IPS-15b (cell line): ENCODE results near the gene SV2B.

ENCODE experiments used
- H3K27me3 ChIP-seq: one replicate; pipeline ENCODE4 v1.6.1; 2013; ENCODE audit warnings: low read length; ENCODE audit not compliant: control insufficient read depth, insufficient read depth
- H3K36me3 ChIP-seq: one replicate; pipeline ENCODE4 v1.6.1; 2013; ENCODE audit warnings: low read length; ENCODE audit not compliant: control insufficient read depth, insufficient read depth
- H3K4me1 ChIP-seq: one replicate; pipeline ENCODE4 v1.6.1; 2013; ENCODE audit warnings: mild to moderate bottlenecking, low read length; ENCODE audit not compliant: control insufficient read depth, insufficient read depth
- H3K4me3 ChIP-seq: one replicate; pipeline ENCODE4 v1.5.1; 2013; ENCODE audit warnings: low read depth, low read length
- H3K9ac ChIP-seq: one replicate; pipeline ENCODE4 v1.6.1; 2013; ENCODE audit warnings: low read depth, mild to moderate bottlenecking, low read length
- H3K9me3 ChIP-seq: one replicate; pipeline ENCODE4 v1.6.1; 2013; ENCODE audit warnings: mild to moderate bottlenecking, low read length; ENCODE audit not compliant: control insufficient read depth, insufficient read depth

Gene SV2B

GRCh38 chr15:91225741-91226140 is 125.7 kb downstream of the SV2B start:
- Histone ChIP-seq H3K36me3 (no peaks in the 10 kb centered on the region), H3K9me3 (no peaks in the 10 kb centered on the region), H3K9ac (no peak overlapping the region), H3K4me3 (no peak overlapping the region), H3K27me3 (no peaks in the 10 kb centered on the region), H3K4me1 (peaks cover 2% of the 10 kb centered on the region)

GRCh38 chr15:91227117-91227516 is 127.1 kb downstream of the SV2B start:
- Histone ChIP-seq H3K4me1 (peaks cover 2% of the 10 kb centered on the region), H3K9me3 (no peaks in the 10 kb centered on the region), H3K9ac (no peak overlapping the region), H3K4me3 (no peak overlapping the region), H3K27me3 (no peaks in the 10 kb centered on the region), H3K36me3 (no peaks in the 10 kb centered on the region)

- Histone ChIP-seq H3K9me3 (no peaks in the 10 kb centered on the region), H3K4me1 (peaks cover 2% of the 10 kb centered on the region), H3K9ac (no peak overlapping the region), H3K36me3 (no peaks in the 10 kb centered on the region), H3K27me3 (no peaks in the 10 kb centered on the region), H3K4me3 (no peak overlapping the region)
These were observed 127.7 kb downstream of the SV2B start for GRCh38 chr15:91227766-91228165.

- no peaks in the 10 kb centered on the region for H3K36me3 ChIP-seq
- H3K27me3 ChIP-seq: no peaks in the 10 kb centered on the region
- no peaks in the 10 kb centered on the region for H3K9me3 ChIP-seq
- H3K9ac ChIP-seq: no peak overlapping the region
- no peak overlapping the region for H3K4me3 ChIP-seq
- H3K4me1 ChIP-seq: peaks cover 2% of the 10 kb centered on the region
These were observed 128.3 kb downstream of the SV2B start for GRCh38 chr15:91228383-91228782.

- H3K9me3 ChIP-seq: no peaks in the 10 kb centered on the region
- H3K4me1 ChIP-seq: peaks cover 2% of the 10 kb centered on the region
- H3K9ac ChIP-seq: no peak overlapping the region
- no peaks in the 10 kb centered on the region for H3K36me3 ChIP-seq
- H3K27me3 ChIP-seq: no peaks in the 10 kb centered on the region
- H3K4me3 ChIP-seq: no peak overlapping the region
These were observed 128.8 kb downstream of the SV2B start for GRCh38 chr15:91228890-91229289.

GRCh38 chr15:91231703-91232102 is 131.6 kb downstream of the SV2B start:
- Histone ChIP-seq H3K4me1 (no peaks in the 10 kb centered on the region), H3K9me3 (no peaks in the 10 kb centered on the region), H3K4me3 (no peak overlapping the region), H3K36me3 (no peaks in the 10 kb centered on the region), H3K9ac (no peak overlapping the region), H3K27me3 (no peaks in the 10 kb centered on the region)

GRCh38 chr15:91234759-91235158 is 134.7 kb downstream of the SV2B start:
- Histone ChIP-seq H3K9me3 (no peaks in the 10 kb centered on the region), H3K9ac (no peak overlapping the region), H3K36me3 (no peaks in the 10 kb centered on the region), H3K4me3 (no peak overlapping the region), H3K27me3 (peaks cover 3% of the 10 kb centered on the region), H3K4me1 (no peaks in the 10 kb centered on the region)

GRCh38 chr15:91235376-91235775 is 135.3 kb downstream of the SV2B start:
- Histone ChIP-seq H3K9ac (no peak overlapping the region), H3K27me3 (peaks cover 3% of the 10 kb centered on the region), H3K9me3 (no peaks in the 10 kb centered on the region)

GRCh38 chr15:91237445-91237844 is 137.4 kb downstream of the SV2B start:
- Histone ChIP-seq H3K4me3 (no peak overlapping the region), H3K36me3 (no peaks in the 10 kb centered on the region), H3K9ac (no peak overlapping the region), H3K27me3 (peaks cover 3% of the 10 kb centered on the region), H3K4me1 (no peaks in the 10 kb centered on the region), H3K9me3 (no peaks in the 10 kb centered on the region)

More at GRCh38 chr15:91235376-91235775, 135.3 kb downstream of the SV2B start:
- H3K36me3 ChIP-seq: no peaks in the 10 kb centered on the region
- H3K4me3 ChIP-seq: no peak overlapping the region
- H3K4me1 ChIP-seq: no peaks in the 10 kb centered on the region

- no peak overlapping the region for H3K9ac ChIP-seq
- H3K27me3 ChIP-seq: peaks cover 3% of the 10 kb centered on the region
- H3K36me3 ChIP-seq: no peaks in the 10 kb centered on the region
- H3K4me3 ChIP-seq: no peak overlapping the region
- no peaks in the 10 kb centered on the region for H3K4me1 ChIP-seq
- H3K9me3 ChIP-seq: no peaks in the 10 kb centered on the region
These were observed 138.8 kb downstream of the SV2B start for GRCh38 chr15:91238644-91239425.

- no peak overlapping the region for H3K4me3 ChIP-seq
- no peak overlapping the region for H3K9ac ChIP-seq
- no peaks in the 10 kb centered on the region for H3K4me1 ChIP-seq
- H3K27me3 ChIP-seq: no peaks in the 10 kb centered on the region
- H3K9me3 ChIP-seq: no peaks in the 10 kb centered on the region
- H3K36me3 ChIP-seq: no peaks in the 10 kb centered on the region
These were observed 143.8 kb downstream of the SV2B start for GRCh38 chr15:91243826-91244225.

- no peaks in the 10 kb centered on the region for H3K9me3 ChIP-seq
- H3K36me3 ChIP-seq: no peaks in the 10 kb centered on the region
- no peak overlapping the region for H3K4me3 ChIP-seq
- no peaks in the 10 kb centered on the region for H3K27me3 ChIP-seq
- H3K4me1 ChIP-seq: no peaks in the 10 kb centered on the region
- no peak overlapping the region for H3K9ac ChIP-seq
These were observed 144.9 kb downstream of the SV2B start for GRCh38 chr15:91244919-91245318.
